ENCODE results near the gene SCFD1.
"Not testable (repeated sequence)": the region's sequence is repeated elsewhere in the genome, so short reads cannot be mapped to it uniquely, and the experiment has no call there.

The SCFD1 gene

DNA sequence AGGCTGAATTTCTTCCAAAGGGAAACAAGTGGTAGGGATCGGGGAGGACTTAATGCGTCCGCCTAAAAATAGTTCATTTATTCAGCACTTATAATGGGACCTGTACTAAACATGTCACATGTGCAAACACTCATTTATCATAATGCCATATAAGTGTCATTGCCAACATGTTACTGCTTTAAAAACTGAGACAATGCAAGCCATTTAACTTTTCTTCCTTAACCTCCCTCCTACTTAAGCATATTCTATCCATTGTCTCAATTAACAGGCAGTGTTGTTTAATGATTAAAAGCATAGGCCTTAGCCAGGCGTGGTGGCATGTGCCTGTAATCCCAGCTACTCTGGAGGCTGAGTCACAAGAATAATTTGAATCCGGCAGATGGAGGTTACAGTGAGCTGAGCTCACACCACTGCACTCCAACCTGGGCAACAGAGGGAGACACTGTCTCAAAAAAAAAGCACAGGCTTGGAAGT is 13.5 kb upstream of the SCFD1 start:
- no peak for DNase-seq (ENCODE audit: low read depth in 2 of 3, low spot score in 2 of 3)

DNA sequence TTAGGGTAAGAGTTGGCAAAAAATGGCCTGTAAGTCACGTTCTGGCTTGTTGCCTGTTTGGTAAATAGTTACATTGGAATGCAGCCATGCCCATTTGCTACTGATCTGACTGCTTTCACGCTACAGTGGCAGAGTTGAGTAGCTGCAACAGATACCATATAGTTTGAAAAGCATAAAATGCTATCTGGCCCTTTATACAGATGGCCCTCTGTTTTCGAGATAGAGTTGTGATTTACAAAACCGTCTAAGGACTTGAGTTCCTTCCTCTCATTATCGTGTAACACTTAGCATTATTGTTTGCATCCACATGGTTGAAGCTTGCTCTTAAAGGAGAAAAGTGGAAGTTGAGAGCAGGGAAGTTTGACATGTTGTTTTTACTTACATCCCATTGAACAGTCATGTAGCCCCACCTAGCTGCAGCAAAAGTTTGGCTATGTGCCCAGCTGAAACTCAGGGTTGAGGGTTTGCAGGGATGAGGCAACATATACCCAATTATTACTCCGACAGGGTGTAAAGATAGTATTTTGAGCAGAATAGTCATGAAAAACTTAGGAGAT is 11.3 kb upstream of the SCFD1 start:
- no peak for DNase-seq (ENCODE audit: low read depth in 2 of 3, low spot score in 2 of 3)

DNA sequence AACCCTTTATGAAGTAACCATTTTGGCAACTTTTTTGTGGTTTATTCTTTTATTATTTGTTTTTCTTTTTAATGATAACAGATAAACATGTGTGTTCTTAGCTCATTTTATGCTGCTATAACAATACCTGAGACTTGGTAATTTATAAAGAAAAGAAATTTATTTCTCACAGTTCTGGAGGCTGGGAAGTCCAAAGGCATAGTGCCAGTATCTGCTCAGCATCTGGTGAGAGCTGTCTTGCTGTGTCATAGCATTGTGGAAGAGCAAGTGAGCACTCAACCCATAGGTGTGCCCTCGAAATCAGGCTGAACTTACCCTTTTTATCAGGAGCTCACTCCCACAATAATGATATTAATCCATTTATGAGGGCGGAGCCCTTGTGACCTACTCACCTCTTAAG is 8.0 kb upstream of the SCFD1 start:
- no peak for DNase-seq (ENCODE audit: low read depth in 2 of 3, low spot score in 2 of 3)

DNA sequence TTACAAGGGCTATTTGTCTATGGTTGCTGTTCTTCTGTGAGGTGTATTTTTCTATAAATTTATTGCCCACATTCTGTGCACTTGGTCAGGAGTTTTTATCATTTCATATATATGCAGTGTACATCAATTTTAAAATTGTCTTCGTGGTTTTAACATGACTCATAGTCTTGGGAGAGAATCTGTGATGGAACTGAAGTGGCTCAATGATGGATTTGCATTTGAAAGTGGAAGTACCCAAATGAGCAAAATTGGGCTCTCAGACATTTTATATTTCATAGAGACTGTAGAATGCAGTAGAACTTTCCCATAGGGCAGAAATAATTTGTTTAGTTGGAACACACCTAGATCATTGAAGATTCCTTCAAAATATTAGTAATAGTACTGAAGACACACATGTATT is 1.9 kb upstream of the SCFD1 start:
- DNase-seq (ENCODE audit: low read depth in 2 of 3, low spot score in 2 of 3): no peak

DNA sequence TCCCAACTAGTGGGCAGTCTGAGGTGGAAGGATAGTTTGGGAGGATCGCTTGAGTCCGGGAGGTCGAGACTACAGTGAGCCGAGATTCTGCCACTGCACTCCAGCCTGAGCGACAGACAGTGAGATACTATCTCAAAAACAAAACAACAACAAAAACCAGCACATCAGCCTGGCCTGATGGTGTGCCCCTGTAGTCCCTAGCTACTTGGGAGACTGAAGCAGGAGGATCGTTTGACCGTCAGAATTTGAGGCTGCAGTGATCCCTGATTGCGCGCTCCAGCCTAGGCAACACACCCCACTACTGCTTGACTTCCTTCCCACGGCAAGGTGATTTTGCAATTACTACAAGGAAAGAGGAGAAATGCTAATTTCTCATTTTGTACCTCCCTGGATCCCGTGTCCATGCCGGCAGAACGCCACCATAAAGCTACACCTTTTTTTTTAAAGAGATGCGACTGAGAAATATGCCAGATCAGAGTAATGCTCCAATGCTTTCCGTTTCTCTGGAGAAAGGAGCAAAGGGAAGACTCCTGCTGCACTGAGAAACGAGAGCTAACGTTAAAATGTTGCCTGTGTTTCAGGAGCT is 672 bp upstream of the SCFD1 start:
- no peak for DNase-seq (ENCODE audit: low read depth in 2 of 3, low spot score in 2 of 3)

DNA sequence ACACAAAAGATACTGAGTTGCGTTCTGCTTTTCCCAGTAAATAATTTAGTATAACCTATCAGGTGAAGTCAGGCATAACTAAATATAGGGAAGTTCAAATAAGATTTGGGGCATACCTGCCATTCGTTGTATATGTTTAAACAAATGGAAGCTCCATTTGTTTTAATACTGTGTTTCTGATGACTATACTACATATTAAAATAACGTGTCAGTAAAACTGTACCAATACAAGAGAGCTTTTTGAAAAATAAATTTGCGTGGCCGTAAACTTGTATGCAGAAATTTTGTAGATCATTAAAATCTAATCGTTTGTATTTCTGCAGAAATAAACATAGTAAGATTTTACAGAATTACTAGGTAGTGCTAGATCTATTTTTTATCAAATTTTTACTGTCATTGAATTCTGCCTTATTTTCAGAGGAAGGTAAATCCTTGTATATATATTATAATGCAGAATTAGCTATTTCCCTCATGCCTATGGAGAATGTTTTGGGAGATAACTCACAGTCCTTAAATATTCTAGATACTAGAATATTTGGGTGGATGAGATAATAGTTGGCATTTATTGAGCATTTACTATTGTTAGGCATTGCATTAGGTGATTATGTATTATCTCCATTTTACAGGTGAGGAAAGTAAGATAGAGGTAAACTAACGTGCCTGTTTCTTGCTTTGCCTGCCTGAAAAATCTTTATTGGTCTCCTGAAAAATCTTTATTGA is 1.5 kb downstream of the SCFD1 start:
- DNase-seq (ENCODE audit: low read depth in 2 of 3, low spot score in 2 of 3): no peak

DNA sequence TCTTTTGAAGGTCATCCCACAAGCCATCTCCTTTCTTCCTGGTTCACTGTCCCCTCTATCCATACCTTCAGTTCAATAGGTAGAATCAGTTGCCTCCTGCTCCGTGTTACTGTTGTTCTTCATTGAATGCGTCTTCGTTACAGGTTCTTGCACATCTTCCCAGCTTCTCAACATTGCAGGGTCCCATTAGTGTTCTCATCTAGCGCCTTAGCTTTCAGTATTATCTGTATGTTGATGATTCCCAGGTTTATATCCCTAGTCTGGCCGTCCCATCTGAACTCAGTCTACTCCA is 2.0 kb downstream of the SCFD1 start:
- no peak for DNase-seq (ENCODE audit: low read depth in 2 of 3, low spot score in 2 of 3)

DNA sequence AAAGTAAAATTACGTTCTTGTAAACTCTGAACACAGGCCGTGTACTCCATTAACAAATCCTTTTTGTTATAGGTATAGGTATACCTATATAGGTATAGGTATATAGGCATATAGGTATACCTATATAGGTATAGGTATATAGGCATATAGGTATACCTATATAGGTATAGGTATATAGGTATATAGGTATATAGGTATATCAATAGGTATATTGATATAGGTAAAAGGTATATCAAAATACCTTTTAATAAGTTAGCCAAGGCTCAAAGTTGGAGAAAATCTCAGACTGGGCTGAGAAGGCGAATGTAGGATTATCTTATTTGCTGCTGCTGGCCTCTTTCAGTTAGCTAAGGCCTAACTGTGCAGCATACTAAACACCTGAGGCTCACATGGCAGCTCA is 3.4 kb downstream of the SCFD1 start:
- DNase-seq (ENCODE audit: low read depth in 2 of 3, low spot score in 2 of 3): no peak

DNA sequence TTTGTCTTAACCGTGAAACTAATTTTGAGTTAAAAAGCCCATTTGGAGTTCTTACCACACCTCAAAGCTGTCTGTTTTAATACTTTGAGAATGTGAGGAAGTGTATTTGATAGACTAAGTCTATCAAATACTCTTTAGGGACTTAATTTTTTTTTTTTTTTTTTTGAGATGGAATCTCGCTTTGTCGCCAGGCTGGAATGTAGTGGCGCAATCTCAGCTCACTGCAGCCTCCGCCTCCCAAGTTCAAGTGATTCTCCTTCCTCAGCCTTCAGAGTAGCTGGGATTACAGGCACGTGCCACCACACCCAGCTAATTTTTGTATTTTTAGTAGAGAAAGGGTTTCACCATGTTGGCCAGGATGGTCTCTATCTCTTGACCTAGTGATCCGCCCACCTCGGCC is 7.3 kb downstream of the SCFD1 start:
- DNase-seq (ENCODE audit: low read depth in 2 of 3, low spot score in 2 of 3): not testable (repeated sequence)

DNA sequence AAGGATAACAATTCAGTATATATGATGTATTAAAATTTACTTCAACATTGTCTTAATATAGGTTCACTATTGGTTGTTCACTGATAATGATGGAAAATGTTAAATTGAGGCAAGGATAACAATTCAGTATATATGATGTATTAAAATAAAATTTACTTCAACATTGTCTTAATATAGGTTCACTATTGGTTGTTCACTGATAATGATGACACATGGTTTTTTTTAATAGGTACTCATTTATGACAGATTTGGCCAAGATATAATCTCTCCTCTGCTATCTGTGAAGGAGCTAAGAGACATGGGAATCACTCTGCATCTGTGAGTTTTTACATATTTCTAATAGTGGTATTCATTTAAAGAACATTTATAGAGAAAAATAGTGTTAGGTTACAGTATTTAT is 8.1 kb downstream of the SCFD1 start:
- no peak for DNase-seq (ENCODE audit: low read depth in 2 of 3, low spot score in 2 of 3)

DNA sequence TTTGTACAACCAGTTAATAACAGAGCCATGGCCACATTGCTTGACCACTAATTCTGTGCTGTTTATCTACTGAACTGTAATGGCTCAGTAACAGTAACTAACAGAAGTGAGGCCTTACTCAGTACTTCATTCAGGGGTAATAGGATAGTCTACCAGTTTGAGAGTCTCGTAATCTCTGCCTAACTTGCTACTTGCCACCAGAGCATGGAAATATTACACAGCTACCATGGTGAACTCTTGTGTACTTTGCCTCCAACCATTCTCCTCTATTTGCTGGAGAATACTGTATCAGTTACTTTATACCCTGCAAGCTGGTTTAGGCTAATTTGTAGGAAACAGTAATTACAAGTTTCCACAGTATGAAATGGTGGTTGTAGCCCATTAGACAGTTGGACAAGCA is 10.6 kb downstream of the SCFD1 start:
- no peak for DNase-seq (ENCODE audit: low read depth in 2 of 3, low spot score in 2 of 3)

DNA sequence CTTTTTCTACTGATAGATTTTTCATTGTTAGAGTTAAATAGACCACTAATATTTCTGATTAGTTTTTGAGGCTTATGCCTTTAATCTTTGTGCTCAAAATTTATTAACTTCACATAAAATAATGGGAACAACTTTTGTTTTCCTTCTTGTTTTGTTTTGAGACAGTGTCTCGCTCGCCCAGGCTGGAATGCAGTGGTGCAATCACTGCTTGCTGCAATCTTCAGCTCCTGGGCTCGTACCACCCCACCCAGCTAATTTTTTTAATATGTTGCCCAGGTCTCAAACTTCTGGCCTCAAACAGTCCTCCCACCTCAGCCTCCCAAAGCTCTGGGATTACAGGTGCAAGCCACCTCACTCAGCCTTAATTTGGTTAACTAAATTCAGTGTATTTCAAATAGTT is 16.8 kb downstream of the SCFD1 start:
- no peak for DNase-seq (ENCODE audit: low read depth in 2 of 3, low spot score in 2 of 3)

DNA sequence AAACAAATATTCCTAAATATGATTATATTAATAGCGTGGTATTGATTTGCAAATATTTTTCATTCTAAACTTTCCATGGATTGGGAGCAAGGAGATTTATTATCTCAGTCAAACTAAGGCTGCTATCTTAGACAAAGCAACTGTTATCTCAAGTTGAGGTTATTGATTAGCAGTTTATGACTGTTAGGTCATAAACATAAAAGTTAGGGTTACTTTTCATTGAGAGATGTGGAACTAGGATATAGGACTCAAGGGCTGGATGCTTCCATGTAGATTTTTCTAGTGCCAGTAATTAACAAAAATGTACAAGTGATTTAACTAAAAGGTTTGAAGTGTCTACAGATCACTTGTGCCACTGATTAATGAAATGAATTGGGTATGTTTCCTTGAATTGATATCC is 19.1 kb downstream of the SCFD1 start:
- DNase-seq (ENCODE audit: low read depth in 2 of 3, low spot score in 2 of 3): no peak

DNA sequence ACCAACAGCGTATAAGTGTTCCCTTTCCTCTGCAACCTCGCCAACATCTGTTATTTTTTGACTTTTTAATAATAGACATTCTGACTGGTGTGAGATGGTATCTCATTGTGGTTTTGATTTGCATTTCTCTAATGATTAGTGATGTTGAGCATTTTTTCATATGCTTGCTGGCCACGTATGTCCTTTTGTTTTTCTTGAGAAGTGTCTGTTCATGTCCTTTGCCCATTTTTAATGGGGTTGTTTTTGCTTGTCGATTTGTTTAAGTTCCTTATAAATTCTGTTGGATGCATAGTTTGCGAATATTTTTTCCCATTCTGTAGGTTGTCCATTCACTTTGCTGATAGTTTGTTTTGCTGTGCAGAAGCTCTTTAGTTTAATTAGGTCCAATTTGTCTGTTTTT is 22.3 kb downstream of the SCFD1 start:
- DNase-seq (ENCODE audit: low read depth in 2 of 3, low spot score in 2 of 3): not testable (repeated sequence)

DNA sequence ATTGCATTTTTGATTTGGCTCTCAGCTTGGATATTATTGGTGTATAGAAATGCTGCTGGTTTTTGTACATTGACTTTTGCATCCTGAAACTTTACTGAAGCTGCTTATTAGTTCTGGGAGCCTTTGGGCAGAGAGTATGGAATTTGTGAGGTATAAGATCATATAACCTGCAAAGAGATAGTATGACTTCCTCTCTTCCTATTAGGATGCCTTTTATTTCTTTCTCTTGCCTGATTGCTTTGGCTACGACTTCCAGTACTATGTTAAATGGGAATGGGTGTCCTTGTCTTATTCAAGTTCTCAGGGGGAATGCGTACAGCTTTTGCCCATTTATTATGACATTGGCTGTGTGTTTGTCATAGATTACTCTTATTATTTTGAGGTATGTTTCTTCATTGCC is 23.5 kb downstream of the SCFD1 start:
- DNase-seq (ENCODE audit: low read depth in 2 of 3, low spot score in 2 of 3): no peak

DNA sequence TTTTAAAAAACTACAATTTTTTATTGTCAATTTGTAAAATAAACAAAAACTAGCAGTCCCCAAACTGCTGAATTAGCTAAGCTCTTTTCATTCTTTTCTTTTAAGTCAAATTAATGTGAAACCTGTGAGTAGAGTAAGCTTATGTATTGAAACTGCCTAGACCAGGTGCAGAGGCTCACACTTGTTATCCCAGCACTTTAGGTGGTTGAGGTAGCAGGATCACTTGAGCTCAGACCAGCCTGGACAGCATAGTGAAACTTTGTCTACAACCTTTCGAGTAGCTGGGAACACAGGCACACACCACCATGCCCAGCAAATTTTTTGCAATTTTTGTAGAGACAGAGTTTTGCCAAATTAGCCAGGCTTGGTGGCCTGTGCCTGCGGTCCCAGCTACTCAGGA is 26.4 kb downstream of the SCFD1 start:
- no peak for DNase-seq (ENCODE audit: low read depth in 2 of 3, low spot score in 2 of 3)

DNA sequence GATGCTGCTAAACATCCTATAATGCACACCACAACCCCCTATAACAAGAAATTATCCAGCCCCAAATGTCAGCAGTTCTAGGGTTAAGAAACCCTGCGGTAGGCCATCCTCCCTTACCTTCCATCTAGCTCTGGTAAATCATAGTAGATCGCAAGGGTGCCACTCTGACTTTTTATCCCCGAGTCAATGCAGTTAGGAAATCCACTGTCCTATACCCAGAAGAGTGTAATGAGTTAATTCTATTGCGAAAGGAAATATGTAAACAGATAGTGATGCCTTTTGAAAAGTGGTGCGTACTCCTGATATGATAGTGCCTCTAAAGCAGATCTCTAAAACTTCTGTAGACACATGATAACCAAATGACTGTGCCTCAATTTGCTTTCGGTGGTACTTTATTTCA is 29.8 kb downstream of the SCFD1 start:
- DNase-seq (ENCODE audit: low read depth in 2 of 3, low spot score in 2 of 3): no peak

DNA sequence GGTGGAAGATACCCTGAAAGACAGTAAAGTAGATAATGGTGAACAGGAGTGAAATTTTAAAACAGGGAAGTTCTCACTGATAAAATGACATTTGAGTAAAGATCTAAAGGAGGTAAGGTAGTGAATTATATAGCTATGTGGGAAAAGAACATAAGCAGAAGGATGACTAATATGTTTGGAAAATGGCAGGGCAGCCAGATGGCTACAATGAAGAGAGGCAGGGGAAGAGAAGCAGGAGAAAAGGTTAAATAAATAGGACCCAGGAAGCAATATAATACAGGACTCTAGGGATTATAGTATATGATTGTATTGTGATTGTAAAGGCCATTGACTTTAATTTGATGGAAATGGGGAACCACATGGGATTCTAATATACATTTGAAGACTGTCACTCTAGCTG is 33.0 kb downstream of the SCFD1 start:
- DNase-seq (ENCODE audit: low read depth in 2 of 3, low spot score in 2 of 3): no peak

DNA sequence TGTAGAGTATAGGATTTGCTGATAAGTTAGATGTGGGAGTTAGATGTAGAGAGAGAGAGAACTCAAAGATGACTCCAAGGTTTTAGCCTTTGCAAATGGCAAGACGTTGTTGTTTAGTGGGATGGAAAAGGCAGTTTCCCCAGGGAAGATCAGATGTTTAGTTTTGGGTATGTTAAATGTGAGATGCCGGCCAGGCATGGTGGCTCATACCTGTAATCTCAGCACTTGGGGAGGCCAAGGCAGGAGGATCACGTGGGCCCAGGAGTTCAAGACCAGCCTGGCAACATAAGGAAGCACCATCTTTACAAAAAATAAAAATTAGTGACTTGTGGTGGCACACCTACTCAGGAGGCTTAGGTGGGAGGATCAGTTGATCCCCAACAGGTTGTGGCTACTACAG is 33.5 kb downstream of the SCFD1 start:
- DNase-seq (ENCODE audit: low read depth in 2 of 3, low spot score in 2 of 3): no peak

DNA sequence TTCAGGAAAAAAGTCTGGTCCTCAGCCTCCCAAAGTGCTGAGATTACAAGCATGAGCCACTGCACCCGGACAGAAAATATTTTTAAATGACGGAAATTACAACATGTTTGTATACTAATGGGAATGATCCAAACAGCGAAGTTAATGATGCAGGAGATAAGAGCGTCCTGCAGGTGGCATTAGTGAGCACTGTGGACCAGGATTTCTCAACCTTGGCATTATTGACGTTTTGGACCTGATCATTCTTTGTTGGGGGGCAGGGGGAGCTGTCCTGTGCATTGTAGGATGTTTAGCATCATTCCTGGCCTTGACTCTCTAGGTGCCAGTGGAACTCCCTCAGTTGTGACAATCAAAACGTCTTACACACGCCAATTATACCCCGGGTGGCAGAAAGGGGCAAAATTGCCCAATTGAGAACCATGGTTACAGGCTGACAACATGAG is 34.1 kb downstream of the SCFD1 start:
- DNase-seq (ENCODE audit: low read depth in 2 of 3, low spot score in 2 of 3): no peak

DNA sequence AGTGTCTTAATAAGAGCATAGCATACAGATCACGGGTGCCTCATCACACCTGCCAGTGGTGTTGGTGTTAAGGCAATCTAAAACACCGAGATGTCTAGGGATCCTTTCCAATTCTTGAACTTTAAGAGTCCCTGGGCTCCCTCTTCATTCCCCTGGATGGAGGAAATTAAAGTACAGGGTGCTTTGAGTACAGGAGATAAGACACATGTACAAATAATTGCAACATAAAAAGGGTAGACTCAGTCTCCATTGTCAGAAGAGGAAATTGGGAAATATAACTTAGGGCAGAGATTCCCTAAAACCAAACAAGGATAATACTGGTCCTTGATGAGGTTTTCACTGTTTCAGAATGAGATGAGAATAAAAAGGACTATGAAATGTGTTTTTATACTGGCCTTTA is 34.9 kb downstream of the SCFD1 start:
- no peak for DNase-seq (ENCODE audit: low read depth in 2 of 3, low spot score in 2 of 3)

DNA sequence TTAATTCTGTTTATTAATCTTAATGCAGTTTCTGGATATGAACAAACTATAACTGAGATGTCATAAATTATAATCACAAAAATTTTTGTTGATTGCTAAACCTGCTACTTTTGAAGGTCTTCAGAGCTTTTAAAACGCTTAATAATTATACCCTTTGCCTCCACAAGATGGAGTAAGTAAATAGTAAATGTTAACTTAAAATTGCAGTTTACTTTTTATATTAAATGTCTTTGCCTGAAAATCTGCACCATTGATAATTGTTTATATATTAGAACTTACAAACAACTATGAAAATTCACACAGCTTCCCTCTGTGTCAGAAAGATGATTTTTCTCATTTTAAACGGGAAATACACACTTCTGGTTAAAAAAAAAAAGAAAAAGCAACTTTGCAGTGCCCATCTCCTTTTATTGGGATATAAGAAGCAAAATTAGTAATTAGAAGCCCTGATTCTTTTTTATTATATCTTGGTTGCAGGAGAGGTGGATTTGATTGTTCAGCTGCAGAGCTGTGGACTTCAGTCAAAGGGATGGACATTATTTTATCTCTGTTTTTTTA is 35.6 kb downstream of the SCFD1 start:
- DNase-seq (ENCODE audit: low read depth in 2 of 3, low spot score in 2 of 3): no peak

DNA sequence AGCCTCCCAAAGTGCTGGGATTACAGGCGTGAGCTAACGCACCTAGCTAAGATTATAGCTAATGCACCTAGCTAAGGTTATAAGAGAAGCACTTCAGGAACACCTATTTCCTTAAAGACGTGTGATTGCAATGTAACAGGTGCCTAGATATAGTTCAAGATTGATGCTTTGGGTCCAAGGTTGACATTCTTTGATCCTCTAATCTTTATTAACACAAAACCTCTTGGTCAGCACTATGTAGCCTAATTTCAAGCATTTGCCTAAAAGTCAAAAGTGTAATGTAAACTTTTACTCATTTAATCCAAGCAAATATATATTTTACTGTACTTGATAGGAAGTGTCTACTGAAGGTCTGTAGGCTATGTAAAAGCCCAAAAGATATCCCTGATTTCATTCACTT is 36.5 kb downstream of the SCFD1 start:
- DNase-seq (ENCODE audit: low read depth in 2 of 3, low spot score in 2 of 3): no peak

All from activated CD8-positive, alpha-beta memory T cell treated with anti-CD3 and anti-CD28 coated beads for 48 hours (primary cell).